SU-DHL-6 (cell line): ENCODE results near the gene SLC5A11.

Source experiments
- H2AFZ ChIP-seq: fragments of 200-600 bp; sonication (generic); 2 replicates; pipeline ENCODE4 v1.6.1; 2014; ENCODE audit warnings: low read depth, mild to moderate bottlenecking, moderate library complexity, mixed read lengths, antibody characterized with exemption, low read length; ENCODE audit not compliant: severe bottlenecking
- H3F3A ChIP-seq: fragments of 200-600 bp; shearing (Covaris generic); 2 replicates; pipeline ENCODE4 v1.6.0; 2016; ENCODE audit warnings: antibody characterized with exemption, mild to moderate bottlenecking; ENCODE audit not compliant: insufficient read depth
- H3K27ac ChIP-seq: fragments of 200-600 bp; sonication (generic); 2 replicates; pipeline ENCODE4 v1.5.1; 2016; ENCODE audit warnings: low read depth, mild to moderate bottlenecking, low read length, moderate library complexity, mixed read lengths
- H3K27me3 ChIP-seq: fragments of 200-600 bp; sonication (generic), shearing (Covaris generic); 2 replicates; pipeline ENCODE4 v1.6.0; 2014; ENCODE audit warnings: mild to moderate bottlenecking, low read length
- H3K36me3 ChIP-seq: fragments of 200-600 bp; sonication (generic); 2 replicates; pipeline ENCODE4 v1.6.1; 2014; ENCODE audit warnings: mild to moderate bottlenecking, low read length, mixed read lengths
- H3K4me2 ChIP-seq: fragments of 300-600, 200-600 bp; shearing (Covaris generic), sonication (generic); 2 replicates; pipeline ENCODE4 v1.6.0; 2014; ENCODE audit warnings: low read length, low read depth, mild to moderate bottlenecking; ENCODE audit not compliant: poor library complexity, severe bottlenecking
- H3K4me3 ChIP-seq: fragments of 200-600 bp; sonication (generic); 2 replicates; pipeline ENCODE4 v1.5.1; 2014; ENCODE audit warnings: antibody characterized with exemption, low read length, mild to moderate bottlenecking, mixed read lengths; ENCODE audit not compliant: insufficient read depth, poor library complexity, severe bottlenecking
- H3K79me2 ChIP-seq: fragments of 200-600 bp; sonication (generic); 2 replicates; pipeline ENCODE4 v1.6.1; 2014; ENCODE audit warnings: mild to moderate bottlenecking, low read length, moderate library complexity; ENCODE audit not compliant: insufficient read depth
- H3K9ac ChIP-seq: fragments of 200-600 bp; sonication (generic); 2 replicates; pipeline ENCODE4 v1.7.0; 2014; ENCODE audit warnings: mild to moderate bottlenecking, low read length
- H3K9me2 ChIP-seq: fragments of 200-600 bp; sonication (generic); replicated peaks from 2 replicates; pipeline ENCODE4 v1.6.1; 2014; ENCODE audit warnings: low read length; ENCODE audit not compliant: insufficient read depth
- H3K9me3 ChIP-seq: fragments of 200-600 bp; sonication (generic); 2 replicates; pipeline ENCODE4 v1.6.1; 2014; ENCODE audit warnings: low read length, mixed read lengths; ENCODE audit not compliant: insufficient read depth
- H4K20me1 ChIP-seq: fragments of 200-600 bp; sonication (generic); 2 replicates; pipeline ENCODE4 v1.6.1; 2014; ENCODE audit warnings: low read depth, mild to moderate bottlenecking, antibody characterized with exemption, low read length, moderate library complexity, mixed read lengths
- EZH2phosphoT487 ChIP-seq: fragments of 200-600 bp; sonication (generic), shearing (Covaris generic); conservative IDR thresholded peaks from 2 replicates; pipeline ENCODE4 v1.6.1; 2018; ENCODE audit warnings: mild to moderate bottlenecking, antibody characterized with exemption, low read length, moderate library complexity, mixed read lengths
- TF ChIP-seq, protein P1 (sequence below): fragments of 200-600 bp; sonication (generic); IDR thresholded peaks from one replicate; pipeline ENCODE4 v1.5.1; 2017; ENCODE audit warnings: antibody characterized with exemption, mild to moderate bottlenecking, low read length, moderate library complexity; ENCODE audit not compliant: insufficient read depth, poor library complexity, severe bottlenecking

Gene SLC5A11

DNA sequence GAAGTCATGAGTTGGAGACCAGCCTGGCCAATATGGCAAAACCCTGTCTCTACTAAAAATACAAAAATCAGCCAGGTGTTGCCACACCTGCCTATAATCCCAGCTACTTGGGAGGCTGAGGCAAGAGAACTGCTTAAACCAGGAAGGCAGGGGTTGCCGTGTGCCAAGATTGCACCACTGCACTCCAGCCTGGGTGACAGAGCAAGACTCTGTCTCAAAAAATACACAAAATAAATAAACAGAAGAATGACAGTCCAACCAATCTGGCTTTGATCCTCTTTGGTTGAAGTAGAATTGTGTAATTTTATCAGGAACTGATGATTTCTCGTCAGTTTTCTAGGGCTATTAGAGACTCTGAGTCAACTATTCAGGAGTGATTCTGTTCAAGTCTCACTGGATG is 79.4 kb downstream of the SLC5A11 start:
- no peak overlapping the region for H2AFZ ChIP-seq
- no peaks in the 10 kb centered on the region for H3K27me3 ChIP-seq
- no peak overlapping the region for H3K9ac ChIP-seq
- H3K36me3 ChIP-seq = 0 out of 2 replicates have a peak, but pooled peaks cover 3% of the 10 kb centered on the region
- no peaks in the 10 kb centered on the region for H4K20me1 ChIP-seq
- H3K9me3 ChIP-seq = no peaks in the 10 kb centered on the region
- H3K4me2 ChIP-seq = no peak overlapping the region
- no peak for TF ChIP-seq EZH2phosphoT487
- TF ChIP-seq, protein P1, sequence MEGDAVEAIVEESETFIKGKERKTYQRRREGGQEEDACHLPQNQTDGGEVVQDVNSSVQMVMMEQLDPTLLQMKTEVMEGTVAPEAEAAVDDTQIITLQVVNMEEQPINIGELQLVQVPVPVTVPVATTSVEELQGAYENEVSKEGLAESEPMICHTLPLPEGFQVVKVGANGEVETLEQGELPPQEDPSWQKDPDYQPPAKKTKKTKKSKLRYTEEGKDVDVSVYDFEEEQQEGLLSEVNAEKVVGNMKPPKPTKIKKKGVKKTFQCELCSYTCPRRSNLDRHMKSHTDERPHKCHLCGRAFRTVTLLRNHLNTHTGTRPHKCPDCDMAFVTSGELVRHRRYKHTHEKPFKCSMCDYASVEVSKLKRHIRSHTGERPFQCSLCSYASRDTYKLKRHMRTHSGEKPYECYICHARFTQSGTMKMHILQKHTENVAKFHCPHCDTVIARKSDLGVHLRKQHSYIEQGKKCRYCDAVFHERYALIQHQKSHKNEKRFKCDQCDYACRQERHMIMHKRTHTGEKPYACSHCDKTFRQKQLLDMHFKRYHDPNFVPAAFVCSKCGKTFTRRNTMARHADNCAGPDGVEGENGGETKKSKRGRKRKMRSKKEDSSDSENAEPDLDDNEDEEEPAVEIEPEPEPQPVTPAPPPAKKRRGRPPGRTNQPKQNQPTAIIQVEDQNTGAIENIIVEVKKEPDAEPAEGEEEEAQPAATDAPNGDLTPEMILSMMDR = no peak
- H3K27ac ChIP-seq = no peak overlapping the region
- H3K4me3 ChIP-seq = no peak overlapping the region
- no peaks in the 10 kb centered on the region for H3F3A ChIP-seq
- H3K79me2 ChIP-seq = no peaks in the 10 kb centered on the region
- H3K9me2 ChIP-seq = no peaks in the 10 kb centered on the region

DNA sequence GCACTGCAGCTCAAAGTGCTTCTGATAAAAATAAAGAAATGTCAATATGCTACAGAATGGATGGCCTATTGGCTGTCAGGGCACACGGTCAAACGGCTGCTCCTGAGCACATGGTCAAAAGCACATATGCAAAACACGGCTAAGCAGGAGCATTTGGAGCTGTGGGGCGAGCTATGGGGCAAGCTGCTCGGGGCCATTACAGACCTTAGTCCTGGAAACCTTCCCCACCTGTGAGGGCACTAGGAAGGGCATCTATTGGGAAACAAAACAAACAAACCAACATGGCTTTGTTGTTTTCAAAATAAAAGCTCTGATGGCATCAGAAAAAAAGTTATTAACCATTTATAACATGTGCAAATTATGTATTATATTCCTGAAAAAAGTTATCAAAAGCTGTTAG is 83.6 kb downstream of the SLC5A11 start:
- H3K36me3 ChIP-seq = no peaks in the 10 kb centered on the region
- H3K27ac ChIP-seq = no peak overlapping the region
- no peaks in the 10 kb centered on the region for H4K20me1 ChIP-seq
- H3K9me3 ChIP-seq = no peaks in the 10 kb centered on the region
- H3F3A ChIP-seq = no peaks in the 10 kb centered on the region
- TF ChIP-seq, protein P1 = no peak
- no peak for TF ChIP-seq EZH2phosphoT487
- H3K9ac ChIP-seq = no peak overlapping the region
- H3K27me3 ChIP-seq = no peaks in the 10 kb centered on the region
- H2AFZ ChIP-seq = no peak overlapping the region
- H3K4me2 ChIP-seq = no peak overlapping the region
- H3K4me3 ChIP-seq = no peak overlapping the region
- no peaks in the 10 kb centered on the region for H3K79me2 ChIP-seq
- H3K9me2 ChIP-seq = no peaks in the 10 kb centered on the region

GRCh38 chr16:24930440-24930839 is 84.7 kb downstream of the SLC5A11 start:
- Histone ChIP-seq H3K9me3 (no peaks in the 10 kb centered on the region), H3F3A (no peaks in the 10 kb centered on the region), H3K4me2 (no peak overlapping the region), H3K27me3 (no peaks in the 10 kb centered on the region), H3K36me3 (no peaks in the 10 kb centered on the region), H4K20me1 (no peaks in the 10 kb centered on the region), H2AFZ (no peak overlapping the region), H3K9ac (no peak overlapping the region), H3K4me3 (no peak overlapping the region), H3K9me2 (no peaks in the 10 kb centered on the region), H3K79me2 (no peaks in the 10 kb centered on the region), H3K27ac (no peak overlapping the region)
- TF ChIP-seq, protein P1 = no peak
- TF ChIP-seq EZH2phosphoT487 = no peak
